C4-2B (cell line): ENCODE data around the gene L1CAM.

Source experiments
- H3K27ac ChIP-seq: fragments of 450-650 bp; 2 replicates; pipeline ENCODE4 v1.5.1; 2017
- CTCF ChIP-seq: fragments of 450-650 bp; conservative IDR thresholded peaks from 2 replicates; pipeline ENCODE4 v1.5.1; 2017; ENCODE audit warnings: mild to moderate bottlenecking
- ZFX ChIP-seq: fragments of 450-650 bp; IDR thresholded peaks from 2 replicates; pipeline ENCODE4 v1.6.1; 2017

Gene L1CAM

DNA sequence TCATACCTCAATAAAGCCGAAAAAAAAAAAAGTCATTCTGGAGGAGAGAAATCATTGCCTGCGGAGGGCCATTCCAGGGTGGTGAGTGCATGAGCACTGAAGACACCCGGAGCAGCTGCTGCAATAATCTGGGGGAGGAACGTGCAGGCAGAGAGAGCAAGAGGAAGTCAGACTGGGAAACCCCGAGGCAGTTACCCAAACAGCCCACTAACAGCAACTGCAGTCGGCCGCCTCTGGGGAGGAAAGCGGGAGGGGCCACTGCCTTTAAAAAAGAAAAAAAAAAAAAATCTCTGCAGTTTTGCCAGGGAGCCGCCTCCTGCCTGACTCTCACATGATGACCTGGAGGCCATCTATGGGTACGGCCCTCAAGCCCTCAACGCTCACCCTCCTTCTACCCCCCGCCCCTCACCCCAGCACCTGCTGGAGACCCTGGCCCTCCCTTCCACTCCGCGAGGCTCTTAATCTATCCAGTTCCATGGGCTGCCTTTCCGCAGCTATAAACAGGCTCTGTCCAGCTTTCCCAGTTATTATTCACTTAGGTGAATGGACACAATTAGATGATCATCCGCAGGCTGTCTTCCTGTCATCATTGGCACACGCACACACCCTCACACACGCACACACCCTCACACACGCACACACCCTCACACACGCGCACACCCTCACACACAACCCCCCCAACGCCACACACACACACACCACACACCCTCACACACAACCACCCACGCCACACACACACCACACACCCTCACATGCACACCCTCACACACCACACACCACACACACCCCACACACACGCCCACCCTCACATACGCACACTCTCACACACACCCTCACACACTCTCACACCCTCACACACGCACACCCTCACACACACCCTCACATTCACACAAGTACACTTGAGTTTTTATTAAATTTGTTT is 15.1 kb upstream of the L1CAM start:
- TF ChIP-seq CTCF (no peak), ZFX (no peak)
- no peak overlapping the region for H3K27ac ChIP-seq

- H3K27ac ChIP-seq, result no peak overlapping the region
- no peak for TF ChIP-seq CTCF
- TF ChIP-seq ZFX, result no peak
Observed at GRCh38 chrX:153897899-153898298, 11.9 kb upstream of the L1CAM start.

DNA sequence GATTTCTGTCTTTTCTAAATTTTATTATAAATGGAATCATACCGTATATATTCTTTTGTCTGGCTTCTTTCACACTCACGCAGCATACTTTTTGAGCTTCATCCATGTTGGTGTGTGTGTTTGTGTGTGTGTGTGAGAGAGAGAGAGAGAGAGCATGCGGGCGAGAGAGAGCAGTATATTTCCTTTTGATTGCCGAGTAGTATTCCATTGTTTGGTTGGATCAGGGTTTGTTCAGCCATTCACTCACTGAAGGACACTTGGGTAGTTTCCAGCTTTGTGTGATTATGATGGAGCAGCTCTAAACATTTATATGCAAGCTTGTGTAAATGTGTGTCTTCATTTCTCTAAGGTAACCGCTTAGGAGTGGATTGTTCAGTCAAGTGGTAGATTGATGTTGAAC is 3.1 kb upstream of the L1CAM start:
- H3K27ac ChIP-seq, result no peak overlapping the region
- no peak for TF ChIP-seq ZFX
- TF ChIP-seq CTCF, result no peak

- no peak overlapping the region for H3K27ac ChIP-seq
- TF ChIP-seq CTCF (no peak), ZFX (no peak)
Observed at GRCh38 chrX:153888344-153888743, 2.4 kb upstream of the L1CAM start.

DNA sequence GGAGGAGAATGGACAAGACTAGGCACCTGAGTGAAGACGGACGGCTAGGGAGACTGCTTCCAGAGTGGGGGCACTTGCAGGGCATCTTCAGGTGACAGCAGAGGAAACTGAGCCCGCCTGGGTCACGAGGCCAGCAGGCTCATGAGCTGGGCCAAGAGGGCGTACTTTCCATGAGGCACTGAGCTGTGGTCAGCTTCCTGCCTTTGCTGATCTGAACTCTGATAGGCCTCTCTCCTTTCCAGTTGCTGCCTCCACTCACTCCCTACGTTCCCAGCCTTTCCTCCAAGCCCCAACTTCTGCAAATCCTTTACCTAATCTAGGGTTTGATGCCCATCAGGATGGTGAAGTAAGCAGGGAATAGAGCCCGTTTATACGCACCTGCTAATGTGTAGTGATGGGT is 1.4 kb upstream of the L1CAM start:
- H3K27ac ChIP-seq, result no peak overlapping the region
- TF ChIP-seq ZFX (no peak), CTCF (no peak)

- TF ChIP-seq ZFX, result no peak
- no peak for TF ChIP-seq CTCF
Observed at GRCh38 chrX:153886915-153887314, 942 bp upstream of the L1CAM start.

DNA sequence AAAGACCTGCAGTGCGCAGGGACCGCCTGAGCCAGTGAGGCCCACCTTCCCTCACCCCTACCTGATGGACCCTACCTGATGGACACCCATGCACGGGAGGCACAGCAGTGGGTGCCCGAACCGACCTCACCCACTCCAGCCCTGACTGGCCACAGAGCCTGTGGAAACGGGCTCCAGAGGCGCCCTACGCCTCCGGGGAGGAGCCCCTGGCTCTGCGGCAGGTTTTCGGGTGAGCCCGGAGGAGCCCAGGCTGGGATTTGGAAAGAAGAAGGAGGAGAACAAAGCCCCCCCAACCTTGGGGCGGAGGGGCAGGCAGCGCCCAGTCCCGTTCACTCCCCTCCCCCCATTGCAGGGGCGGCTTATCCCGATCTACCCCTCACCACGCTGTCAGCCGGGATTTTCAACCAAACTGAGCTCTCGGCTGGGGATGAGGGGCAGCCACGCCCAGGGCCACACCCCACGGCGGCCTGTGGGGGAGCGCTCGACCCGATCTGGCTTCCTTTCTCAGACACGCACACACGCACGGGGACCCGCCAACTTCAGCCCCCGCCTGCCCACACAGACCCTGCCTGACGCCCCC is 675 bp downstream of the L1CAM start:
- TF ChIP-seq CTCF (no peak), ZFX (no peak)
- no peak overlapping the region for H3K27ac ChIP-seq

More at GRCh38 chrX:153886915-153887314, 942 bp upstream of the L1CAM start:
- H3K27ac ChIP-seq, result no peak overlapping the region
